Right lobe of liver (tissue), 6 donors: Measurements from ENCODE around the gene NR1D1. TPM values are rescaled to one million over a fixed set of nuclear protein-coding genes. Genes with fewer than 3 reads are reported as not detected.

ENCODE experiments used
- ATAC-seq, 4 donors: fragments of 200-7000 bp; cut with Tn5 transposase; one replicate each; pipeline ENCODE4 v1.9.1; 2020; ENCODE audit warnings: mild to moderate bottlenecking in 4 of 4, moderate library complexity in 4 of 4
- DNase-seq, 3 donors: peaks; one replicate each; pipeline ENCODE4 v3.0.0-alpha.2; 2020
- H3K27ac ChIP-seq, 3 donors: fragments of 200-600 bp; one replicate each; pipeline ENCODE4 v1.8.0; 2022
- H3K27me3 ChIP-seq, 2 donors: fragments of 200-600 bp; one replicate each; pipeline ENCODE4 v1.8.0; 2022
- H3K36me3 ChIP-seq, 4 donors: fragments of 200-600 bp; sonication (generic) in 1 of 4; one replicate each; pipeline versions ENCODE4 v1.5.1 to v1.8.0; 2017 to 2022; ENCODE audit warnings: control low read depth in 1 of 4
- H3K4me1 ChIP-seq, 4 donors: fragments of 200-600 bp; sonication (generic) in 1 of 4; one replicate each; pipeline versions ENCODE4 v1.5.1 to v1.8.0; 2017 to 2022; ENCODE audit warnings: control low read depth in 1 of 4
- H3K4me3 ChIP-seq, 3 donors: fragments of 200-600 bp; one replicate each; pipeline ENCODE4 v1.8.0; 2022
- H3K9me3 ChIP-seq, 4 donors: fragments of 200-600 bp; sonication (generic) in 1 of 4; one replicate each; pipeline versions ENCODE4 v1.5.1 to v1.8.0; 2017 to 2022; ENCODE audit warnings: control low read depth in 1 of 4
- CTCF ChIP-seq, 4 donors: fragments of 200-600 bp in 3 of 4; fragments of 450-650 bp in 1 of 4; IDR thresholded peaks; one replicate each; pipeline versions ENCODE4 v1.5.1 to v1.8.0; 2016 to 2022; ENCODE audit warnings: antibody characterized with exemption in 4 of 4, mild to moderate bottlenecking in 2 of 4
- POLR2A ChIP-seq: fragments of 450-650 bp; IDR thresholded peaks from one replicate; pipeline ENCODE4 v1.6.1; 2017; ENCODE audit warnings: antibody characterized with exemption, mild to moderate bottlenecking
- WGBS: methylation state at CpG from one replicate; pipeline ENCODE4 v1.1.6; 2018; ENCODE audit warnings: low coverage, low lambda C conversion rate; ENCODE audit not compliant: insufficient coverage; ENCODE audit errors: missing lambda C conversion rate; 5-methylcytosine and 5-hydroxymethylcytosine counted together
- intact Hi-C, 2 donors: fragments of 100-400 bp; cut with DNase I; formaldehyde crosslinking; loops; one replicate each; pipeline versions ENCODE4 v1.11.2 to v1.14.1; 2022
- total RNA-seq, 6 experiments: library from RNA; depleted of rRNA in 2 of 6; stranded (reverse); fragments of >200 nt in 2 of 6; fragmentation: NEBNext Ultra II Directional in 3 of 6; extraction: Animal tissue kit (Norgen Biotek cat#: 25700) in 3 of 6; gene quantifications; one replicate each; pipeline versions ENCODE4 v1.1.0 to v1.2.4, GENCODE V29; 2016 to 2023
- donor health status: DM: no; HTN: yes; CAD: no.
- donor health status: DM: no; HTN: no; CAD: no.
- donor health status: DM: no; HTN: no; CAD: no.
- donor health status: DM: no; HTN: yes; CAD: no.
- donor health status: DM: no; HTN: yes; CAD: no.

The NR1D1 gene
- total RNA-seq, 6 experiments from 2014 or later: 6.9 to 29.8 (median 16.0) TPM

- intact Hi-C loops: no loop called here
- Histone ChIP-seq H3K4me3 (peak within 1 kb of the TSS; percentile 94 to 99 (median 98)), H3K36me3 (no peaks in the 10 kb centered on the region), H3K27ac (peak within 1 kb of the TSS; percentile 58 to 85 (median 84)), H3K9me3 (no peaks in the 10 kb centered on the region), H3K27me3 (no peaks in the 10 kb centered on the region), H3K4me1 (peaks cover 0 to 6% (median 3%) of the 10 kb centered on the region in 4 donors)
- ATAC-seq (peak; percentile 76 to 89 (median 82)), DNase-seq (peak; percentile 79 to 84 (median 82))
- WGBS: under 1% methylated on average over 19 of the region's 83 CpGs
- peak in 1 of 4 donors; percentile 50 for TF ChIP-seq CTCF (IDR thresholded peaks at IDR 0.05)
- TF ChIP-seq POLR2A: no peak
These were observed 37.8 kb downstream of the NR1D1 start, which contains the start of gene THRA for GRCh38 chr17:40062329-40063186. TSS of gene THRA (plus strand) at chr17:40062965. CDS start at chr17:40074489, 11,524 bp downstream.

GRCh38 chr17:40061609-40062038, 38.8 kb downstream of the NR1D1 start:
- H3K9me3 ChIP-seq: no peaks in the 10 kb centered on the region
- H3K27me3 ChIP-seq: no peaks in the 10 kb centered on the region
- whole genome bisulfite sequencing: 82% methylated on average over 7 of the region's 10 CpGs
- TF ChIP-seq POLR2A (no peak), CTCF (IDR thresholded peaks at IDR 0.05) (no peak)
- H3K4me1 ChIP-seq: peaks cover 0 to 6% (median 3%) of the 10 kb centered on the region in 4 donors
- ATAC-seq: no peak
- no peaks in the 10 kb centered on the region for H3K36me3 ChIP-seq
- no peak for DNase-seq
- intact Hi-C loops: no loop called here
- H3K27ac ChIP-seq: no peak overlapping the region
- no peak overlapping the region for H3K4me3 ChIP-seq

- ATAC-seq: no peak
- Histone ChIP-seq H3K27me3 (no peaks in the 10 kb centered on the region), H3K36me3 (no peaks in the 10 kb centered on the region), H3K27ac (no peak overlapping the region), H3K4me3 (no peak overlapping the region), H3K9me3 (no peaks in the 10 kb centered on the region), H3K4me1 (peaks cover 0 to 6% (median 3%) of the 10 kb centered on the region in 4 donors)
- TF ChIP-seq CTCF (IDR thresholded peaks at IDR 0.05) (no peak), POLR2A (no peak)
- 82% methylated on average over 6 of the region's 11 CpGs for WGBS
- intact Hi-C loops: no loop called here
- no peak for DNase-seq
These were observed 39.3 kb downstream of the NR1D1 start for GRCh38 chr17:40060887-40061608.

GRCh38 chr17:40059729-40060475, 40.5 kb downstream of the NR1D1 start:
- no peaks in the 10 kb centered on the region for H3K9me3 ChIP-seq
- no peak for TF ChIP-seq POLR2A
- no peak for TF ChIP-seq CTCF (IDR thresholded peaks at IDR 0.05)
- WGBS: 63% methylated on average over 7 of the region's 8 CpGs
- ATAC-seq (no peak), DNase-seq (no peak)
- H3K27me3 ChIP-seq: no peaks in the 10 kb centered on the region
- peaks cover 0 to 7% (median 3%) of the 10 kb centered on the region in 4 donors for H3K4me1 ChIP-seq
- no peaks in the 10 kb centered on the region for H3K36me3 ChIP-seq
- H3K4me3 ChIP-seq: no peak overlapping the region
- H3K27ac ChIP-seq: no peak overlapping the region
- intact Hi-C loops: loop anchor here in 1 of 2 donors (10.0 kb wide), 1 partner anchor 115 kb away; the partner anchor contains the start of gene RAPGEFL1
